H9 (cell line): Measurements from ENCODE around the gene LRRN3. TPM values are rescaled to one million over a fixed set of nuclear protein-coding genes. Genes with fewer than 3 reads are reported as not detected.

Experiments used
- DNase-seq: peaks from one replicate; pipeline ENCODE4 v3.0.0-alpha.2; 2017
- H2AFZ ChIP-seq: one replicate; pipeline ENCODE4 v1.6.1; 2013; ENCODE audit warnings: mild to moderate bottlenecking, low read length, control low read depth, moderate library complexity
- H2AK5ac ChIP-seq: 2 replicates; pipeline ENCODE4 v1.6.1; 2013; ENCODE audit warnings: low read length, control low read depth, mixed read lengths; ENCODE audit not compliant: insufficient read length
- H2BK120ac ChIP-seq: one replicate; pipeline ENCODE4 v1.6.1; 2013; ENCODE audit warnings: low read depth, mild to moderate bottlenecking, low read length, control low read depth, inconsistent platforms; ENCODE audit not compliant: poor library complexity, severe bottlenecking
- H2BK12ac ChIP-seq: 2 replicates; pipeline ENCODE4 v1.6.1; 2013; ENCODE audit warnings: low read length, control low read depth, mixed read lengths, low read depth; ENCODE audit not compliant: insufficient read length
- H2BK15ac ChIP-seq: 2 replicates; pipeline ENCODE4 v1.6.1; 2013; ENCODE audit warnings: low read depth, low read length, control low read depth
- H2BK20ac ChIP-seq: one replicate; pipeline ENCODE4 v1.6.1; 2013; ENCODE audit warnings: low read depth, mild to moderate bottlenecking, low read length, control low read depth, inconsistent platforms; ENCODE audit not compliant: poor library complexity, severe bottlenecking
- H2BK5ac ChIP-seq: 2 replicates; pipeline ENCODE4 v1.6.1; 2013; ENCODE audit warnings: low read length, control low read depth, mixed read lengths; ENCODE audit not compliant: insufficient read length
- H3K14ac ChIP-seq: 2 replicates; pipeline ENCODE4 v1.6.1; 2013; ENCODE audit warnings: low read length, control low read depth; ENCODE audit not compliant: insufficient read depth
- H3K18ac ChIP-seq: 2 replicates; pipeline ENCODE4 v1.6.1; 2013; ENCODE audit warnings: low read depth, mild to moderate bottlenecking, mixed read lengths, low read length, control low read depth; ENCODE audit not compliant: insufficient read length
- H3K23ac ChIP-seq: 2 replicates; pipeline ENCODE4 v1.6.1; 2013; ENCODE audit warnings: low read length, control low read depth, mixed read lengths, low read depth; ENCODE audit not compliant: insufficient read length
- H3K23me2 ChIP-seq: 2 replicates; pipeline ENCODE4 v1.6.1; 2013; ENCODE audit warnings: low read depth, mild to moderate bottlenecking, mixed read lengths, low read length, control low read depth; ENCODE audit not compliant: insufficient read length, poor library complexity, severe bottlenecking
- H3K27ac ChIP-seq: 2 replicates; pipeline ENCODE4 v1.5.1; 2013; ENCODE audit warnings: low read length, control low read depth, mixed read lengths, low read depth; ENCODE audit not compliant: insufficient read length
- H3K27me3 ChIP-seq: 2 replicates; pipeline ENCODE4 v1.6.1; 2013; ENCODE audit warnings: low read length, control low read depth, inconsistent platforms; ENCODE audit not compliant: insufficient read depth
- H3K4ac ChIP-seq: 2 replicates; pipeline ENCODE4 v1.6.1; 2013; ENCODE audit warnings: low read depth, mild to moderate bottlenecking, control low read depth, inconsistent platforms, low read length, moderate library complexity
- H3K4me1 ChIP-seq: 2 replicates; pipeline ENCODE4 v1.6.1; 2013; ENCODE audit warnings: low read length, control low read depth, inconsistent platforms; ENCODE audit not compliant: insufficient read depth
- H3K4me2 ChIP-seq: 2 replicates; pipeline ENCODE4 v1.6.1; 2013; ENCODE audit warnings: low read length, control low read depth, mixed read lengths; ENCODE audit not compliant: insufficient read length, insufficient read depth
- H3K56ac ChIP-seq: 2 replicates; pipeline ENCODE4 v1.6.1; 2013; ENCODE audit warnings: low read depth, mild to moderate bottlenecking, mixed read lengths, low read length, control low read depth; ENCODE audit not compliant: insufficient read length
- H3K79me1 ChIP-seq: 2 replicates; pipeline ENCODE4 v1.6.1; 2013; ENCODE audit warnings: low read depth, mild to moderate bottlenecking, moderate library complexity, low read length, control low read depth, inconsistent platforms; ENCODE audit not compliant: insufficient read depth, poor library complexity, severe bottlenecking
- H3K79me2 ChIP-seq: 2 replicates; pipeline ENCODE4 v1.6.1; 2013; ENCODE audit warnings: low read length, control low read depth, inconsistent platforms; ENCODE audit not compliant: insufficient read depth
- H3K9ac ChIP-seq: 2 replicates; pipeline ENCODE4 v1.6.1; 2013; ENCODE audit warnings: low read length, control low read depth, mixed read lengths; ENCODE audit not compliant: insufficient read length; ENCODE audit errors: extremely low read depth
- H3K9me3 ChIP-seq: one replicate; pipeline ENCODE4 v1.6.1; 2013; ENCODE audit warnings: low read depth, low read length, inconsistent platforms; ENCODE audit not compliant: control insufficient read depth
- H3T11ph ChIP-seq: one replicate; pipeline ENCODE4 v1.6.1; 2013; ENCODE audit warnings: mild to moderate bottlenecking, low read length, control low read depth, inconsistent platforms
- H4K20me1 ChIP-seq: one replicate; pipeline ENCODE4 v1.6.1; 2013; ENCODE audit not compliant: control insufficient read depth, insufficient read length, insufficient read depth
- H4K5ac ChIP-seq: 2 replicates; pipeline ENCODE4 v1.6.1; 2013; ENCODE audit warnings: low read depth, mild to moderate bottlenecking, mixed read lengths, low read length, control low read depth; ENCODE audit not compliant: insufficient read length
- H4K8ac ChIP-seq: replicated peaks from 2 replicates; pipeline ENCODE4 v1.6.1; 2013; ENCODE audit warnings: low read length, control low read depth, mixed read lengths, low read depth; ENCODE audit not compliant: insufficient read length
- H4K91ac ChIP-seq: 2 replicates; pipeline ENCODE4 v1.6.1; 2013; ENCODE audit warnings: low read depth, mild to moderate bottlenecking, moderate library complexity, mixed read lengths, low read length, control low read depth; ENCODE audit not compliant: insufficient read length
- H3K27ac Mint-ChIP-seq, 3 experiments: 2 replicates in 2 of 3; 3 replicates in 1 of 3; pipeline ENCODE4 v1.8.0; 2020 to 2021; ENCODE audit warnings: mixed read lengths in 3 of 3, mild to moderate bottlenecking in 1 of 3, moderate library complexity in 1 of 3
- H3K27me3 Mint-ChIP-seq: 2 replicates; pipeline ENCODE4 v1.8.0; 2021; ENCODE audit warnings: low read depth, mild to moderate bottlenecking, moderate library complexity, mixed read lengths
- H3K36me3 Mint-ChIP-seq, 3 experiments: 2 replicates in 2 of 3; 3 replicates in 1 of 3; pipeline ENCODE4 v1.8.0; 2020 to 2021; ENCODE audit warnings: low read depth in 3 of 3, mixed read lengths in 3 of 3; ENCODE audit not compliant: insufficient read depth in 1 of 3
- H3K4me1 Mint-ChIP-seq, 2 experiments: 2 replicates each; pipeline ENCODE4 v1.8.0; 2020; ENCODE audit warnings: mixed read lengths in 2 of 2
- H3K4me3 Mint-ChIP-seq, 2 experiments: 2 replicates in 1 of 2; 3 replicates in 1 of 2; pipeline ENCODE4 v1.8.0; 2020 to 2021; ENCODE audit warnings: mild to moderate bottlenecking in 2 of 2, mixed read lengths in 2 of 2, moderate library complexity in 1 of 2
- H3K9me3 Mint-ChIP-seq, 2 experiments: 2 replicates in 1 of 2; 3 replicates in 1 of 2; pipeline ENCODE4 v1.8.0; 2020; ENCODE audit warnings: mild to moderate bottlenecking in 2 of 2, mixed read lengths in 2 of 2, moderate library complexity in 1 of 2
- WGBS: extraction: QIAGEN DNeasy Blood & Tissue Kit; methylation state at CpG from one replicate; pipeline ENCODE4 v1.1.7; 2013; ENCODE audit warnings: missing lambda C conversion rate, low lambda C conversion rate, mixed read lengths; ENCODE audit not compliant: insufficient read length; ENCODE audit errors: extremely low coverage; 5-methylcytosine and 5-hydroxymethylcytosine counted together
- total RNA-seq: library from RNA; stranded (reverse); gene quantifications from 2 replicates; pipeline ENCODE4 v1.2.1, GENCODE V29; 2021
- TF ChIP-seq, protein P1 (sequence below): fragments of 200-600 bp; sonication (generic); conservative IDR thresholded peaks from 3 replicates; pipeline ENCODE4 v1.8.0; 2021; ENCODE audit warnings: antibody characterized with exemption, mild to moderate bottlenecking

The LRRN3 gene
- total RNA-seq, 1 experiment from 2014 or later, result 0.77 TPM

DNA sequence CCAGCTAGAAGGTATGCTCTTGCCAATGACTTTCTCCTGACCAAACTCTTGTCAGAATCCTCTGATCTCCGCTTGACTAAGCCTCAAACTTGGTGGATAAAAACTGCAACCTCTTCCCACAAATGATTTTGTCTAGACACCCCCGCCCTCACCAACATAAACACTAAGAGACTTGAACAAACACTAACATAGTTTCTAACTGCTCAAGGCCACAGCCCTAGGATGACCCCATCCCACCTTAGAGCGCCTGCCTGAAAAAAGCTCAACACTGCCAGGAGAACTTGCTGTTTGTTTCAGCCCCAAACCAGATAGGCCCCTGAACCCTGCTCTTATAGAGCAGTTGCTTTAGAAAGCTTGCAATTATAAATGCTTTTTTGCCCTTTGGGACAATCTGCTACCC is 71.8 kb downstream of the LRRN3 start:
- Mint-ChIP-seq H3K4me1 (no peaks in the 10 kb centered on the region), H3K9me3 (no peaks in the 10 kb centered on the region), H3K27me3 (no peaks in the 10 kb centered on the region), H3K4me3 (no peak overlapping the region), H3K36me3 (no peaks in the 10 kb centered on the region), H3K27ac (no peak overlapping the region)
- H2BK20ac ChIP-seq, result no peak overlapping the region
- no peak overlapping the region for H4K5ac ChIP-seq
- no peak overlapping the region for H2BK120ac ChIP-seq
- DNase-seq, result no peak
- no peaks in the 10 kb centered on the region for H4K20me1 ChIP-seq
- H3K4ac ChIP-seq, result no peak overlapping the region
- H3K18ac ChIP-seq, result no peak overlapping the region
- H3K79me1 ChIP-seq, result no peaks in the 10 kb centered on the region
- H2AK5ac ChIP-seq, result no peak overlapping the region
- no peak overlapping the region for H3K56ac ChIP-seq
- WGBS, result no CpG with 5 or more reads among the region's 3 CpGs
- no peak overlapping the region for H4K91ac ChIP-seq
- no peaks in the 10 kb centered on the region for H3K79me2 ChIP-seq
- H2BK15ac ChIP-seq, result no peak overlapping the region
- H3K27me3 ChIP-seq, result no peaks in the 10 kb centered on the region
- no peaks in the 10 kb centered on the region for H3K9me3 ChIP-seq
- no peak overlapping the region for H3K9ac ChIP-seq
- TF ChIP-seq, protein P1, sequence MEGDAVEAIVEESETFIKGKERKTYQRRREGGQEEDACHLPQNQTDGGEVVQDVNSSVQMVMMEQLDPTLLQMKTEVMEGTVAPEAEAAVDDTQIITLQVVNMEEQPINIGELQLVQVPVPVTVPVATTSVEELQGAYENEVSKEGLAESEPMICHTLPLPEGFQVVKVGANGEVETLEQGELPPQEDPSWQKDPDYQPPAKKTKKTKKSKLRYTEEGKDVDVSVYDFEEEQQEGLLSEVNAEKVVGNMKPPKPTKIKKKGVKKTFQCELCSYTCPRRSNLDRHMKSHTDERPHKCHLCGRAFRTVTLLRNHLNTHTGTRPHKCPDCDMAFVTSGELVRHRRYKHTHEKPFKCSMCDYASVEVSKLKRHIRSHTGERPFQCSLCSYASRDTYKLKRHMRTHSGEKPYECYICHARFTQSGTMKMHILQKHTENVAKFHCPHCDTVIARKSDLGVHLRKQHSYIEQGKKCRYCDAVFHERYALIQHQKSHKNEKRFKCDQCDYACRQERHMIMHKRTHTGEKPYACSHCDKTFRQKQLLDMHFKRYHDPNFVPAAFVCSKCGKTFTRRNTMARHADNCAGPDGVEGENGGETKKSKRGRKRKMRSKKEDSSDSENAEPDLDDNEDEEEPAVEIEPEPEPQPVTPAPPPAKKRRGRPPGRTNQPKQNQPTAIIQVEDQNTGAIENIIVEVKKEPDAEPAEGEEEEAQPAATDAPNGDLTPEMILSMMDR, result no peak
- no peak overlapping the region for H2AFZ ChIP-seq
- no peak overlapping the region for H3K23ac ChIP-seq
- no peak overlapping the region for H3K14ac ChIP-seq
- H3K23me2 ChIP-seq, result no peaks in the 10 kb centered on the region
- H3K27ac ChIP-seq, result no peak overlapping the region
- no peak overlapping the region for H2BK5ac ChIP-seq
- no peak overlapping the region for H3T11ph ChIP-seq
- H3K4me2 ChIP-seq, result no peak overlapping the region
- no peaks in the 10 kb centered on the region for H3K4me1 ChIP-seq
- no peak overlapping the region for H2BK12ac ChIP-seq
- no peak overlapping the region for H4K8ac ChIP-seq
